HEK293 (cell line): ENCODE data around the gene PLAAT1.

Experiments
- CTCF ChIA-PET: fragments of 350-600 bp; formaldehyde crosslinking; extraction: SDS; loops from one replicate; lab custom pipeline; 2021; ENCODE audit warnings: antibody characterized with exemption; lab: Yijun Ruan, JAX
- POLR2A ChIA-PET: fragments of 300-600 bp; formaldehyde crosslinking; extraction: SDS; loops from one replicate; lab custom pipeline; 2020; ENCODE audit warnings: antibody characterized with exemption, inconsistent platforms; lab: Yijun Ruan, JAX
- H3K27ac ChIP-seq: fragments of 200-500 bp; sonication (Bioruptor generic); 2 replicates; pipeline ENCODE4 v1.5.1; 2014; ENCODE audit warnings: low read depth, low read length, control low read depth, inconsistent platforms; ENCODE audit errors: extremely low read depth
- H3K36me3 ChIP-seq, 2 experiments: fragments of 200-500 bp in 1 of 2; sonication (Bioruptor generic) in 1 of 2; 1 replicate in 1 of 2; 2 replicates in 1 of 2; pipeline ENCODE4 v1.5.1; 2014 to 2017; ENCODE audit warnings: inconsistent platforms in 2 of 2, low read length in 2 of 2; ENCODE audit not compliant: control insufficient read depth in 2 of 2, insufficient read depth in 1 of 2
- H3K4me1 ChIP-seq: fragments of 200-500 bp; sonication (Bioruptor generic); 2 replicates; pipeline ENCODE4 v1.5.1; 2014; ENCODE audit warnings: mild to moderate bottlenecking, low read length, inconsistent platforms; ENCODE audit not compliant: control insufficient read depth, insufficient read depth
- H3K4me3 ChIP-seq: 2 replicates; pipeline ENCODE4 v1.5.1; 2011; ENCODE audit warnings: low read depth, mild to moderate bottlenecking, control low read depth, low read length, moderate library complexity
- H3K9me3 ChIP-seq: fragments of 200-500 bp; sonication (Bioruptor generic); 2 replicates; pipeline ENCODE4 v1.5.1; 2014; ENCODE audit warnings: low read depth, low read length, inconsistent platforms; ENCODE audit not compliant: control insufficient read depth, insufficient read depth
- HIC1 ChIP-seq: fragments of 450-650 bp; formaldehyde crosslinking; IDR thresholded peaks from 2 replicates; pipeline ENCODE4 v1.5.1; 2016; ENCODE audit warnings: missing biosample characterization, missing genetic modification characterization
- KLF17 ChIP-seq: fragments of 450-650 bp; formaldehyde crosslinking; IDR thresholded peaks from 2 replicates; pipeline ENCODE4 v1.5.1; 2016; ENCODE audit warnings: missing biosample characterization, missing genetic modification characterization
- ZNF121 ChIP-seq: fragments of 450-650 bp; formaldehyde crosslinking; IDR thresholded peaks from 2 replicates; pipeline ENCODE4 v1.5.1; 2016; ENCODE audit warnings: missing biosample characterization, missing genetic modification characterization
- ZNF221 ChIP-seq: fragments of 450-650 bp; formaldehyde crosslinking; IDR thresholded peaks from 2 replicates; pipeline ENCODE4 v1.5.1; 2017; ENCODE audit warnings: missing biosample characterization, missing genetic modification characterization, borderline replicate concordance
- ZNF24 ChIP-seq: fragments of 450-650 bp; formaldehyde crosslinking; IDR thresholded peaks from 2 replicates; pipeline ENCODE4 v1.5.1; 2016; ENCODE audit warnings: missing biosample characterization, missing genetic modification characterization
- ZNF280D ChIP-seq: fragments of 450-650 bp; formaldehyde crosslinking; IDR thresholded peaks from 2 replicates; pipeline ENCODE4 v1.5.1; 2016; ENCODE audit warnings: missing biosample characterization, missing genetic modification characterization
- ZNF366 ChIP-seq: fragments of 450-650 bp; formaldehyde crosslinking; conservative IDR thresholded peaks from 2 replicates; pipeline ENCODE4 v1.5.1; 2016; ENCODE audit warnings: missing biosample characterization, missing genetic modification characterization
- ZNF513 ChIP-seq: fragments of 450-650 bp; IDR thresholded peaks from 2 replicates; pipeline ENCODE4 v1.5.1; 2018; ENCODE audit warnings: missing biosample characterization, missing genetic modification characterization
- ZNF654 ChIP-seq: fragments of 450-650 bp; formaldehyde crosslinking; IDR thresholded peaks from 2 replicates; pipeline ENCODE4 v1.5.1; 2016; ENCODE audit warnings: low read depth, missing biosample characterization, missing genetic modification characterization
- ZNF670 ChIP-seq: fragments of 450-650 bp; formaldehyde crosslinking; IDR thresholded peaks from 2 replicates; pipeline ENCODE4 v1.5.1; 2016; ENCODE audit warnings: missing biosample characterization, missing genetic modification characterization, low read depth
- ZNF692 ChIP-seq: fragments of 450-650 bp; formaldehyde crosslinking; IDR thresholded peaks from 2 replicates; pipeline ENCODE4 v1.5.1; 2016; ENCODE audit warnings: missing biosample characterization, missing genetic modification characterization
- ZNF785 ChIP-seq: fragments of 450-650 bp; formaldehyde crosslinking; IDR thresholded peaks from 2 replicates; pipeline ENCODE4 v1.5.1; 2016; ENCODE audit warnings: missing biosample characterization, missing genetic modification characterization
- ZSCAN23 ChIP-seq: fragments of 450-650 bp; formaldehyde crosslinking; IDR thresholded peaks from 2 replicates; pipeline ENCODE4 v1.5.1; 2016; ENCODE audit warnings: missing biosample characterization, missing genetic modification characterization
- ZSCAN4 ChIP-seq: fragments of 450-650 bp; formaldehyde crosslinking; IDR thresholded peaks from 2 replicates; pipeline ENCODE4 v1.5.1; 2017; ENCODE audit warnings: missing biosample characterization, missing genetic modification characterization

Gene PLAAT1

GRCh38 chr3:193229851-193230420, 11.1 kb upstream of the PLAAT1 start:
- CTCF ChIA-PET: no interaction called here
- H3K4me3 ChIP-seq: no peak overlapping the region

More at GRCh38 chr3:193229851-193230420, 11.1 kb upstream of the PLAAT1 start:
- no peak for TF ChIP-seq ZNF366 (tag by site-specific recombination)
- TF ChIP-seq ZSCAN23 (tag by site-specific recombination): no peak
- no peak for TF ChIP-seq ZNF692
- TF ChIP-seq ZNF280D (tag by site-specific recombination): no peak
- no peak for TF ChIP-seq ZSCAN4 (tag by site-specific recombination)
- TF ChIP-seq ZNF121 (tag by site-specific recombination): no peak
- no peak for TF ChIP-seq ZNF785 (tag by site-specific recombination)
- no peak for TF ChIP-seq HIC1 (tag by site-specific recombination)
- TF ChIP-seq KLF17 (tag by site-specific recombination): no peak
- TF ChIP-seq ZNF670 (tag by site-specific recombination): no peak
- TF ChIP-seq ZNF221 (tag by site-specific recombination): no peak
- TF ChIP-seq ZNF654 (tag by site-specific recombination): no peak
- no peak for TF ChIP-seq ZNF513 (tag by site-specific recombination)
- no peak for TF ChIP-seq ZNF24 (tag by site-specific recombination)
- H3K9me3 ChIP-seq: no peaks in the 10 kb centered on the region
- no peaks in the 10 kb centered on the region for H3K4me1 ChIP-seq
- no peak overlapping the region for H3K27ac ChIP-seq
- POLR2A ChIA-PET: interaction anchor here (0.5 kb wide), 1 partner anchor 10 kb away, joined by 3 read pairs; no protein-coding TSS in a partner anchor
- H3K36me3 ChIP-seq: no peaks in the 10 kb centered on the region
